ENCODE measurements around the gene DEFB121. TPM values are rescaled to one million over a fixed set of nuclear protein-coding genes. Genes with fewer than 3 reads are reported as not detected.

Gene DEFB121
- total RNA-seq, 1 experiment from 2014 or later: not detected

GRCh38 chr20:31403886-31404285 is 2.1 kb downstream of the DEFB121 start:
- Histone ChIP-seq H3K4me3 (ENCODE audit: low read depth in 2 of 2, low read length in 2 of 2) (no peak overlapping the region), H3K27ac (ENCODE audit: low read length) (no peak overlapping the region), H3K4me1 (ENCODE audit: control insufficient read depth, insufficient read depth, low read length) (no peaks in the 10 kb centered on the region), H3K36me3 (ENCODE audit: control insufficient read depth, insufficient read depth, low read length) (no peaks in the 10 kb centered on the region), H3K27me3 (ENCODE audit: control insufficient read depth, insufficient read depth, low read length) (peaks cover 8% of the 10 kb centered on the region; the same call in 1 of the 2 replicates), H3K9me3 (ENCODE audit: control insufficient read depth, insufficient read depth, low read depth, low read length) (no peaks in the 10 kb centered on the region)
- no TSS peak for BruUV-seq (replicated peaks)
- no peak for DNase-seq (ENCODE audit: low read depth, low spot score)
- CTCF ChIA-PET: no interaction called here
- TF ChIP-seq POLR2AphosphoS5 (IDR thresholded peaks at IDR 0.05; ENCODE audit: low read depth, low read length) (no peak), CTCF (IDR thresholded peaks at IDR 0.05) (no peak), SIN3A (IDR thresholded peaks at IDR 0.05; ENCODE audit: borderline replicate concordance, insufficient read depth, low read depth, low read length) (no peak), TCF7L2 (IDR thresholded peaks at IDR 0.05; ENCODE audit: low read depth, low read length) (no peak), REST (IDR thresholded peaks at IDR 0.05; ENCODE audit: insufficient read depth in 1 of 2, low read depth in 2 of 2, low read length in 1 of 2) (no peak)
- in situ Hi-C loops (cut with HindIII; ENCODE audit: low pct_unique_long_range_greater_than_20kb, low sequenced_read_pairs) (no loop called here), intact Hi-C loops (cut with micrococcal nuclease; ENCODE audit: unreplicated experiment) (no loop called here)
- no peak for ATAC-seq
- POLR2A ChIA-PET: no interaction called here

- no peak overlapping the region for H3K27ac ChIP-seq (ENCODE audit: low read length)
- no peak overlapping the region for H3K4me3 ChIP-seq (ENCODE audit: low read depth in 2 of 2, low read length in 2 of 2)
- intact Hi-C loops (cut with micrococcal nuclease; ENCODE audit: unreplicated experiment) (no loop called here), in situ Hi-C loops (cut with HindIII; ENCODE audit: low pct_unique_long_range_greater_than_20kb, low sequenced_read_pairs) (no loop called here)
- H3K27me3 ChIP-seq (ENCODE audit: control insufficient read depth, insufficient read depth, low read length): 0 out of 2 replicates have a peak, but pooled peaks cover 4% of the 10 kb centered on the region
- POLR2A ChIA-PET: no interaction called here
- H3K4me1 ChIP-seq (ENCODE audit: control insufficient read depth, insufficient read depth, low read length): no peaks in the 10 kb centered on the region
- ATAC-seq: no peak
- BruUV-seq (replicated peaks): no TSS peak
- DNase-seq (ENCODE audit: low read depth, low spot score): no peak
- H3K36me3 ChIP-seq (ENCODE audit: control insufficient read depth, insufficient read depth, low read length): no peaks in the 10 kb centered on the region
- CTCF ChIA-PET: interaction anchor here (1.1 kb wide), 1 partner anchor 18 kb away, joined by 3 read pairs; no protein-coding TSS in a partner anchor
- H3K9me3 ChIP-seq (ENCODE audit: control insufficient read depth, insufficient read depth, low read depth, low read length): no peaks in the 10 kb centered on the region
- TF ChIP-seq TCF7L2 (IDR thresholded peaks at IDR 0.05; ENCODE audit: low read depth, low read length) (no peak), SIN3A (IDR thresholded peaks at IDR 0.05; ENCODE audit: borderline replicate concordance, insufficient read depth, low read depth, low read length) (no peak)
Measured at GRCh38 chr20:31394900-31395299, 11.1 kb downstream of the DEFB121 start.

GRCh38 chr20:31392836-31393235 is 13.2 kb downstream of the DEFB121 start:
- in situ Hi-C loops (cut with HindIII; ENCODE audit: low pct_unique_long_range_greater_than_20kb, low sequenced_read_pairs) (no loop called here), intact Hi-C loops (cut with micrococcal nuclease; ENCODE audit: unreplicated experiment) (no loop called here)
- DNase-seq (ENCODE audit: low read depth, low spot score): no peak
- ChIA-PET CTCF (no interaction called here), POLR2A (no interaction called here)
- H3K27ac ChIP-seq (ENCODE audit: low read length): no peak overlapping the region
- H3K9me3 ChIP-seq (ENCODE audit: control insufficient read depth, insufficient read depth, low read depth, low read length): no peaks in the 10 kb centered on the region
- H3K27me3 ChIP-seq (ENCODE audit: control insufficient read depth, insufficient read depth, low read length): peaks cover 13% of the 10 kb centered on the region
- H3K4me3 ChIP-seq (ENCODE audit: low read depth in 2 of 2, low read length in 2 of 2): no peak overlapping the region
- no peak for ATAC-seq
- BruUV-seq (replicated peaks): no TSS peak
- TF ChIP-seq SIN3A (IDR thresholded peaks at IDR 0.05; ENCODE audit: borderline replicate concordance, insufficient read depth, low read depth, low read length) (no peak), REST (IDR thresholded peaks at IDR 0.05; ENCODE audit: insufficient read depth in 1 of 2, low read depth in 2 of 2, low read length in 1 of 2) (no peak), TCF7L2 (IDR thresholded peaks at IDR 0.05; ENCODE audit: low read depth, low read length) (no peak), CTCF (IDR thresholded peaks at IDR 0.05) (no peak), POLR2AphosphoS5 (IDR thresholded peaks at IDR 0.05; ENCODE audit: low read depth, low read length) (no peak)
- H3K4me1 ChIP-seq (ENCODE audit: control insufficient read depth, insufficient read depth, low read length): no peaks in the 10 kb centered on the region
- H3K36me3 ChIP-seq (ENCODE audit: control insufficient read depth, insufficient read depth, low read length): no peaks in the 10 kb centered on the region

Measured in Panc1 (cell line).